K562 (cell line): ENCODE results near the gene UCP3. TPM values are rescaled to one million over a fixed set of nuclear protein-coding genes. Genes with fewer than 3 reads are reported as not detected.
A peak's percentile ranks its signal among the peaks of the same experiment; 100 is the strongest.

ENCODE experiments used
- ASH1L ChIP-seq: fragments of 450-650 bp; IDR thresholded peaks from 2 replicates; pipeline ENCODE4 v1.6.1; 2018; ENCODE audit warnings: borderline replicate concordance, mild to moderate bottlenecking, low read depth; ENCODE audit not compliant: partially characterized antibody
- BMI1 ChIP-seq: fragments of 150-350 bp; IDR thresholded peaks from 2 replicates; pipeline ENCODE4 v1.6.1; 2014; ENCODE audit warnings: low read length
- CTBP1 ChIP-seq: fragments of 450-650 bp; IDR thresholded peaks from 2 replicates; pipeline ENCODE4 v1.6.1; 2016; ENCODE audit warnings: borderline replicate concordance
- HDAC1 ChIP-seq, 2 experiments: fragments of 450-650 bp; IDR thresholded peaks; 2 replicates each; pipeline ENCODE4 v1.6.1; 2016 to 2017; ENCODE audit warnings: inconsistent platforms in 1 of 2, mild to moderate bottlenecking in 1 of 2, moderate library complexity in 1 of 2
- HIVEP1 ChIP-seq: fragments of 250-450 bp; sonication (Bioruptor Pico); IDR thresholded peaks from 2 replicates; pipeline ENCODE4 v1.4.0; 2020; ENCODE audit warnings: mild to moderate bottlenecking
- HNRNPK ChIP-seq: fragments of 200-400 bp; formaldehyde crosslinking; IDR thresholded peaks from one replicate; pipeline ENCODE4 v1.6.1; 2018; ENCODE audit warnings: mild to moderate bottlenecking, low read depth, low read length; ENCODE audit not compliant: poor library complexity, severe bottlenecking
- HNRNPLL ChIP-seq: fragments of 200-400 bp; formaldehyde crosslinking; IDR thresholded peaks from 2 replicates; pipeline ENCODE4 v1.6.1; 2017; ENCODE audit warnings: low read length, low read depth, mild to moderate bottlenecking; ENCODE audit not compliant: poor library complexity, severe bottlenecking
- MCM5 ChIP-seq: fragments of 450-650 bp; IDR thresholded peaks from 2 replicates; pipeline ENCODE4 v1.6.1; 2016; ENCODE audit warnings: low read depth
- MXD1 ChIP-seq: fragments of 250-450 bp; sonication (Bioruptor Pico); IDR thresholded peaks from 2 replicates; pipeline ENCODE4 v1.8.0; 2021; ENCODE audit warnings: borderline replicate concordance, mild to moderate bottlenecking, moderate library complexity; ENCODE audit not compliant: poor library complexity, severe bottlenecking
- NFRKB ChIP-seq: fragments of 450-650 bp; IDR thresholded peaks from 2 replicates; pipeline ENCODE4 v1.6.1; 2016; ENCODE audit warnings: low read depth
- NR4A1 ChIP-seq, 2 experiments: fragments of 250-450 bp in 1 of 2; fragments of 450-650 bp in 1 of 2; sonication (Bioruptor Pico) in 1 of 2; IDR thresholded peaks; 2 replicates each; pipeline versions ENCODE4 v1.4.0 to v1.6.1; 2016 to 2020; ENCODE audit warnings: mild to moderate bottlenecking in 2 of 2, missing compliant biosample characterization in 1 of 2, missing genetic modification characterization in 1 of 2, moderate library complexity in 1 of 2
- PCBP2 ChIP-seq: fragments of 200-400 bp; formaldehyde crosslinking; IDR thresholded peaks from 2 replicates; pipeline ENCODE4 v1.6.1; 2018; ENCODE audit warnings: low read length, low read depth, mild to moderate bottlenecking, moderate library complexity; ENCODE audit not compliant: poor library complexity, severe bottlenecking
- RAD21 ChIP-seq, 2 experiments: fragments of 250-450 bp in 1 of 2; fragments of 450-650 bp in 1 of 2; sonication (Bioruptor Pico) in 1 of 2; formaldehyde crosslinking in 1 of 2; IDR thresholded peaks in 1 of 2; conservative IDR thresholded peaks in 1 of 2; 2 replicates each; pipeline versions ENCODE4 v1.4.0 to v1.8.0; 2020 to 2022; ENCODE audit warnings: mild to moderate bottlenecking in 2 of 2, moderate library complexity in 1 of 2
- RAD51 ChIP-seq: fragments of 450-650 bp; IDR thresholded peaks from 2 replicates; pipeline ENCODE4 v1.7.1; 2016; ENCODE audit warnings: low read depth, mild to moderate bottlenecking, borderline replicate concordance
- RBBP5 ChIP-seq: fragments of 200-600 bp; sonication (generic); IDR thresholded peaks from 2 replicates; pipeline ENCODE4 v1.6.1; 2012; ENCODE audit warnings: borderline replicate concordance, mild to moderate bottlenecking, low read length, control low read depth, inconsistent platforms; ENCODE audit not compliant: insufficient read depth, poor library complexity, severe bottlenecking
- SIX5 ChIP-seq, 2 experiments: IDR thresholded peaks; 2 replicates each; pipeline ENCODE4 v1.6.1; 2011; ENCODE audit warnings: low read length in 2 of 2, borderline replicate concordance in 1 of 2, low read depth in 1 of 2, mild to moderate bottlenecking in 1 of 2, moderate library complexity in 1 of 2; ENCODE audit not compliant: insufficient read depth in 1 of 2
- SMAD3 ChIP-seq: fragments of 450-650 bp; formaldehyde crosslinking; conservative IDR thresholded peaks from 2 replicates; pipeline ENCODE4 v1.4.0; 2020; ENCODE audit warnings: mild to moderate bottlenecking
- TEAD2 ChIP-seq: fragments of 450-650 bp; IDR thresholded peaks from 2 replicates; pipeline ENCODE4 v1.6.1; 2016; ENCODE audit warnings: missing genetic modification characterization, control low read depth, missing compliant biosample characterization
- VEZF1 ChIP-seq: fragments of 200-800 bp; sonication (Bioruptor generic); IDR thresholded peaks from 2 replicates; pipeline ENCODE4 v1.6.1; 2017; ENCODE audit warnings: missing genetic modification characterization, missing compliant biosample characterization
- ZFP1 ChIP-seq: fragments of 450-650 bp; formaldehyde crosslinking; IDR thresholded peaks from 2 replicates; pipeline ENCODE4 v1.4.0; 2020; ENCODE audit warnings: mild to moderate bottlenecking, mixed read lengths
- ZKSCAN8 ChIP-seq: fragments of 200-800 bp; sonication (Bioruptor generic); IDR thresholded peaks from 2 replicates; pipeline ENCODE4 v1.6.1; 2016; ENCODE audit warnings: missing genetic modification characterization, missing compliant biosample characterization
- ZNF143 ChIP-seq: sonication (generic); formaldehyde crosslinking; IDR thresholded peaks from 2 replicates; pipeline ENCODE4 v1.9.0; 2022; ENCODE audit warnings: mild to moderate bottlenecking, missing genetic modification reagents
- ZNF174 ChIP-seq: fragments of 250-450 bp; sonication (Bioruptor Pico); IDR thresholded peaks from 2 replicates; pipeline ENCODE4 v1.4.0; 2020; ENCODE audit warnings: mild to moderate bottlenecking
- ZNF197 ChIP-seq: fragments of 200-800 bp; sonication (Bioruptor generic); IDR thresholded peaks from 2 replicates; pipeline ENCODE4 v1.6.1; 2016; ENCODE audit warnings: low read depth, missing genetic modification characterization, missing compliant biosample characterization
- ZNF347 ChIP-seq: fragments of 450-650 bp; formaldehyde crosslinking; IDR thresholded peaks from 2 replicates; pipeline ENCODE4 v1.4.0; 2020; ENCODE audit warnings: low read depth, mild to moderate bottlenecking, moderate library complexity
- ZNF76 ChIP-seq: fragments of 250-450 bp; sonication (Bioruptor Pico); IDR thresholded peaks from 2 replicates; pipeline ENCODE4 v1.4.0; 2020; ENCODE audit warnings: mild to moderate bottlenecking, moderate library complexity, borderline replicate concordance
- polyA plus RNA-seq, 8 experiments: library from polyadenylated mRNA; depleted of rRNA in 4 of 8; stranded (reverse) in 5 of 8; unstranded in 3 of 8; fragments of >200 nt; fragmentation: Nextera tagmentation in 2 of 8; fragmentation: Illumina TruSeq in 1 of 8; extraction: Ambion mirVana in 2 of 8; extraction: Trizol in 1 of 8; gene quantifications; 2 replicates each; pipeline versions ENCODE4 v1.2.1 to v1.2.3, GENCODE V29; 2011 to 2014; ENCODE audit warnings: inconsistent platforms in 1 of 8, missing spikeins in 1 of 8
- total RNA-seq, 7 experiments: library from RNA; depleted of rRNA in 6 of 7; stranded (reverse); fragments of >200 nt in 6 of 7; fragmentation: Illumina TruSeq in 2 of 7; extraction: Trizol in 2 of 7; gene quantifications; 2 replicates each; pipeline versions ENCODE4 v1.2.1 to v1.2.3, GENCODE V29; 2011 to 2021; ENCODE audit warnings: low replicate concordance in 1 of 7

UCP3 gene
- total and polyA plus RNA-seq, 9 of the 15 experiments (the other 6 are each of a cell fraction or from before 2014, with no cell fraction given) = 0.05 to 0.65 (median 0.25) TPM; not detected in 2

- TF ChIP-seq ZNF347 (no peak), SMAD3 (CRISPR knock-in tag) (peak; percentile 73), SIX5 (IDR thresholded peaks at IDR 0.05; ENCODE audit: borderline replicate concordance in 1 of 2, insufficient read depth in 1 of 2, low read depth in 1 of 2, low read length in 2 of 2) (no peak), ZFP1 (CRISPR knock-in tag) (peak; percentile 49; the same call in 1 of the 2 replicates), VEZF1 (CRISPR knock-in tag) (peak; percentile 49; the same call in 1 of the 2 replicates), HIVEP1 (CRISPR knock-in tag) (peak; percentile 84), MCM5 (no peak), NR4A1 (CRISPR knock-in tag; IDR thresholded peaks at IDR 0.05) (0 out of 2 replicates have a peak, but pooled peaks have one; percentile 22), NR4A1 (tag; IDR thresholded peaks at IDR 0.05) (peak; percentile 90), RBBP5 (peak; percentile 61), HNRNPLL (no peak), HNRNPK (no peak), NFRKB (peak; percentile 3; the same call in 1 of the 2 replicates), CTBP1 (peak; percentile 80; the same call in 1 of the 2 replicates), ZNF174 (no peak), ZNF143 (CRISPR knock-in tag) (no peak), MXD1 (CRISPR knock-in tag) (peak; percentile 13), HDAC1 (IDR thresholded peaks at IDR 0.05) (peak; percentile 75 to 89), RAD51 (peak; percentile 51; the same call in 1 of the 2 replicates), PCBP2 (no peak), ZNF76 (CRISPR knock-in tag) (peak; percentile 83), ZKSCAN8 (CRISPR knock-in tag) (peak; percentile 79; the same call in 1 of the 2 replicates), ASH1L (peak; percentile 34), TEAD2 (tag) (peak; percentile 47; the same call in 1 of the 2 replicates), RAD21 (CRISPR knock-in tag; conservative IDR thresholded peaks at IDR 0.05 in 1 of 2, IDR thresholded peaks at IDR 0.05 in 1 of 2) (no peak; a peak in 1 of 4 replicates), BMI1 (no peak), ZNF197 (CRISPR knock-in tag) (peak; percentile 79)
These were observed 2.6 kb upstream of the UCP3 start (continued) for GRCh38 chr11:74011360-74012073.
